B cell (primary cell): ENCODE data around the gene DDX20. TPM values are rescaled to one million over a fixed set of nuclear protein-coding genes. Genes with fewer than 3 reads are reported as not detected.
"Not testable (repeated sequence)": the region's sequence is repeated elsewhere in the genome, so short reads cannot be mapped to it uniquely, and the experiment has no call there.

ENCODE experiments used
- ATAC-seq: fragments of 200-7000 bp; cut with Tn5 transposase; one replicate; pipeline ENCODE4 v1.10.0; 2021; ENCODE audit warnings: low read depth, mild to moderate bottlenecking, moderate number of reproducible peaks, moderate library complexity
- CTCF ChIA-PET: fragments of 350-600 bp; sonication (Branson Sonifier 250); formaldehyde crosslinking; loops from one replicate; lab custom pipeline; 2021; ENCODE audit warnings: antibody characterized with exemption, inconsistent platforms; lab: Charles Lee
- POLR2A ChIA-PET: fragments of 350-600 bp; sonication (Branson Sonifier 250); formaldehyde crosslinking; loops from one replicate; lab custom pipeline; 2021; ENCODE audit warnings: antibody characterized with exemption; lab: Charles Lee
- DNase-seq: peaks from one replicate; pipeline ENCODE4 v3.0.0; 2013
- H2AFZ ChIP-seq: 2 replicates; pipeline ENCODE4 v1.6.1; 2012; ENCODE audit warnings: mild to moderate bottlenecking, low read depth, low read length; ENCODE audit not compliant: insufficient read depth, poor library complexity, severe bottlenecking
- H3K27ac ChIP-seq, 2 donors: 1 replicate in 1 of 2; 2 replicates in 1 of 2; pipeline ENCODE4 v1.5.1; 2012 to 2013; ENCODE audit warnings: low read length in 2 of 2, mild to moderate bottlenecking in 2 of 2, moderate library complexity in 1 of 2
- H3K27me3 ChIP-seq, 4 experiments: fragments of 200-600 bp in 1 of 4; sonication (generic) in 1 of 4; replicated peaks in 1 of 4; 1 replicate in 2 of 4; 2 replicates in 2 of 4; pipeline versions ENCODE4 v1.6.1 to v1.7.0; 2013 to 2016; ENCODE audit warnings: low read length in 3 of 4, mild to moderate bottlenecking in 2 of 4, mixed read lengths in 1 of 4, moderate library complexity in 1 of 4; ENCODE audit not compliant: insufficient read depth in 4 of 4, control insufficient read depth in 3 of 4; ENCODE audit errors: control extremely low read depth in 1 of 4
- H3K36me3 ChIP-seq, 2 experiments: replicated peaks in 1 of 2; 1 replicate in 1 of 2; 2 replicates in 1 of 2; pipeline versions ENCODE4 v1.6.1 to v1.7.1; 2013; ENCODE audit warnings: low read length in 1 of 2; ENCODE audit not compliant: insufficient read depth in 2 of 2, control insufficient read depth in 1 of 2; ENCODE audit errors: control extremely low read depth in 1 of 2, extremely low read depth in 1 of 2
- H3K4me1 ChIP-seq, 2 donors: fragments of 200-600 bp in 1 of 2; sonication (generic) in 1 of 2; 1 replicate in 1 of 2; 2 replicates in 1 of 2; pipeline versions ENCODE4 v1.5.1 to v1.6.1; 2013 to 2017; ENCODE audit warnings: low read length in 2 of 2; ENCODE audit not compliant: control insufficient read depth in 2 of 2, insufficient read depth in 2 of 2
- H3K4me2 ChIP-seq: replicated peaks from 2 replicates; pipeline ENCODE3; 2012; ENCODE audit warnings: mild to moderate bottlenecking, low read depth, low read length; ENCODE audit not compliant: poor library complexity, severe bottlenecking
- H3K4me3 ChIP-seq, 5 experiments: fragments of 200-600 bp in 1 of 5; sonication (generic) in 1 of 5; 1 replicate in 3 of 5; 2 replicates in 2 of 5; pipeline versions ENCODE4 v1.5.1 to v1.7.0; 2011 to 2016; ENCODE audit warnings: low read length in 4 of 5, mild to moderate bottlenecking in 4 of 5, low read depth in 2 of 5, control low read depth in 1 of 5, moderate library complexity in 1 of 5; ENCODE audit not compliant: insufficient read depth in 1 of 5; ENCODE audit errors: control extremely low read depth in 1 of 5, extremely low read depth in 1 of 5
- H3K79me2 ChIP-seq: fragments of 200-600 bp; sonication (generic); one replicate; pipeline ENCODE4 v1.6.0; 2016; ENCODE audit warnings: low read length; ENCODE audit not compliant: control insufficient read depth, insufficient read depth
- H3K9ac ChIP-seq: fragments of 200-600 bp; sonication (generic); 2 replicates; pipeline ENCODE4 v1.6.1; 2017; ENCODE audit warnings: mild to moderate bottlenecking, low read length, moderate library complexity
- H3K9me3 ChIP-seq, 3 donors: one replicate each; pipeline versions ENCODE4 v1.6.1 to v1.7.1; 2013; ENCODE audit warnings: low read length in 2 of 3; ENCODE audit not compliant: control insufficient read depth in 2 of 3, insufficient read depth in 1 of 3; ENCODE audit errors: control extremely low read depth in 1 of 3
- H4K20me1 ChIP-seq: 2 replicates; pipeline ENCODE4 v1.6.0; 2012; ENCODE audit warnings: mild to moderate bottlenecking, low read length; ENCODE audit not compliant: insufficient read depth, control insufficient read depth, poor library complexity, severe bottlenecking
- H3K27ac Mint-ChIP-seq: one replicate; pipeline ENCODE4 v1.8.0; 2021; ENCODE audit warnings: mixed read lengths
- H3K27me3 Mint-ChIP-seq: one replicate; pipeline ENCODE4 v1.8.0; 2021; ENCODE audit warnings: mixed read lengths
- H3K4me1 Mint-ChIP-seq: one replicate; pipeline ENCODE4 v1.8.0; 2021; ENCODE audit warnings: mixed read lengths
- H3K4me3 Mint-ChIP-seq: one replicate; pipeline ENCODE4 v1.8.0; 2021; ENCODE audit warnings: mixed read lengths
- H3K9me3 Mint-ChIP-seq: one replicate; pipeline ENCODE4 v1.8.0; 2022; ENCODE audit warnings: mixed read lengths; ENCODE audit not compliant: insufficient read depth
- EZH2 ChIP-seq: IDR thresholded peaks from 2 replicates; pipeline ENCODE4 v1.6.1; 2012; ENCODE audit warnings: borderline replicate concordance, low read depth, mild to moderate bottlenecking, moderate library complexity, low read length; ENCODE audit not compliant: insufficient read depth, poor library complexity, severe bottlenecking
- WGBS: methylation state at CpG from one replicate; pipeline ENCODE4 v1.1.5; 2013; ENCODE audit warnings: missing lambda C conversion rate; ENCODE audit not compliant: insufficient coverage; 5-methylcytosine and 5-hydroxymethylcytosine counted together
- intact Hi-C: fragments of 100-400 bp; cut with micrococcal nuclease; formaldehyde crosslinking; loops from one replicate; pipeline ENCODE4 v1.10.0; 2022
- polyA plus RNA-seq: library from polyadenylated mRNA; depleted of rRNA; stranded (reverse); fragments of >200 nt; gene quantifications from 2 replicates; pipeline ENCODE4 v1.2.3, GENCODE V29; 2012
- total RNA-seq, 2 donors: library from RNA; stranded (reverse); fragments of 120-200 nt in 1 of 2; gene quantifications; 1 replicate in 1 of 2; 2 replicates in 1 of 2; pipeline versions ENCODE4 v1.2.3 to v1.2.4, GENCODE V29; 2013 to 2022
- TF ChIP-seq, protein P1 (sequence below): fragments of 200-600 bp; IDR thresholded peaks from one replicate; pipeline ENCODE4 v1.8.0; 2022; ENCODE audit warnings: antibody characterized with exemption, mild to moderate bottlenecking

The DDX20 gene
- total and polyA plus RNA-seq, 2 donors (not counting 1 experiment from before 2014, with no cell fraction given), result 5.7 to 24.6 TPM

DNA sequence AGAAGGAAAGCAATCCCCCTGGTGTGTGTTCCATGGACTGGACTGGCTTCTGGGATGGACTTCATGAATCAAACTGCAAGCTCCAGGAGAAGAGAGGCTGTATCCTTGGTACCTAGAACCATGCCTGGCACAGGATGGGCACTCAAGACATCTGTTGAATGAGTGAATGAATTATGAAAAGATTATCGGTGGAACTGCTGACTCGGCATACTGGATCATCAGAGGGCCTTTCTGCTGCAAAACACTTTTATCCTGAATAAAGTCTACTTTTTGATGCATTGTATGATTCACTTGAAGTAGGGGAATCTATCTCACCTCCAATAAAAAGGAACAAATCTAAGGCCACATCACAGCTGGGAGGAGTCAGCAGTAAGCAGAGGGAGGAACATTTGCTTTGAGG, 42.9 kb downstream of the DDX20 start:
- Histone ChIP-seq H3K4me1 (peaks cover 5 to 8% of the 10 kb centered on the region in 2 donors), H3K4me3 (no peak overlapping the region), H3K9me3 (peaks cover 0 to 5% (median 0%) of the 10 kb centered on the region in 3 donors), H3K27me3 (peaks cover 0 to 9% (median 3%) of the 10 kb centered on the region in 4 experiments), H4K20me1 (no peaks in the 10 kb centered on the region), H2AFZ (no peak overlapping the region), H3K27ac (no peak overlapping the region), H3K36me3 (no peaks in the 10 kb centered on the region), H3K79me2 (no peaks in the 10 kb centered on the region), H3K9ac (no peak overlapping the region), H3K4me2 (no peak overlapping the region)
- H3K4me1 Mint-ChIP-seq, result peaks cover 14% of the 10 kb centered on the region
- peaks cover 6% of the 10 kb centered on the region for H3K27me3 Mint-ChIP-seq
- POLR2A ChIA-PET, result no interaction called here
- TF ChIP-seq, protein P1, sequence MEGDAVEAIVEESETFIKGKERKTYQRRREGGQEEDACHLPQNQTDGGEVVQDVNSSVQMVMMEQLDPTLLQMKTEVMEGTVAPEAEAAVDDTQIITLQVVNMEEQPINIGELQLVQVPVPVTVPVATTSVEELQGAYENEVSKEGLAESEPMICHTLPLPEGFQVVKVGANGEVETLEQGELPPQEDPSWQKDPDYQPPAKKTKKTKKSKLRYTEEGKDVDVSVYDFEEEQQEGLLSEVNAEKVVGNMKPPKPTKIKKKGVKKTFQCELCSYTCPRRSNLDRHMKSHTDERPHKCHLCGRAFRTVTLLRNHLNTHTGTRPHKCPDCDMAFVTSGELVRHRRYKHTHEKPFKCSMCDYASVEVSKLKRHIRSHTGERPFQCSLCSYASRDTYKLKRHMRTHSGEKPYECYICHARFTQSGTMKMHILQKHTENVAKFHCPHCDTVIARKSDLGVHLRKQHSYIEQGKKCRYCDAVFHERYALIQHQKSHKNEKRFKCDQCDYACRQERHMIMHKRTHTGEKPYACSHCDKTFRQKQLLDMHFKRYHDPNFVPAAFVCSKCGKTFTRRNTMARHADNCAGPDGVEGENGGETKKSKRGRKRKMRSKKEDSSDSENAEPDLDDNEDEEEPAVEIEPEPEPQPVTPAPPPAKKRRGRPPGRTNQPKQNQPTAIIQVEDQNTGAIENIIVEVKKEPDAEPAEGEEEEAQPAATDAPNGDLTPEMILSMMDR, result no peak
- TF ChIP-seq EZH2, result no peak
- DNase-seq (no peak), ATAC-seq (no peak)
- no peaks in the 10 kb centered on the region for H3K9me3 Mint-ChIP-seq
- CTCF ChIA-PET, result no interaction called here
- H3K27ac Mint-ChIP-seq, result no peak overlapping the region
- intact Hi-C loops, result no loop called here
- WGBS, result no CpG with 5 or more reads among the region's 2 CpGs
- H3K4me3 Mint-ChIP-seq, result no peak overlapping the region

DNA sequence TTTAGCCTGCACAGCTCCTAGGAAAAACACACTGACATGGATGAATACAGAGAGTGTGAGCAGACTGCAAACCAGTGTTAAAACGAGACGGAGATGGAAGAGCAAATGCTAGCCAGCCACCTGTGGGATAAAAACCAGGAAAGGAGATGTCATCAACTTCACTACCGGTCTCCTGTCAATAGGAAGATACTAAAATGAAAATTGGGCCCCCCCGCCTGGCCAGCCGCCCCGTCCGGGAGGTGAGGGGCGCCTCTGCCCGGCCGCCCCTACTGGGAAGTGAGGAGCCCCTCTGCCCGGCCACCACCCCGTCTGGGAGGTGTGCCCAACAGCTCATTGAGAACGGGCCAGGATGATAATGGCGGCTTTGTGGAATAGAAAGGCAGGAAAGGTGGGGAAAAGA, 44.0 kb downstream of the DDX20 start:
- H3K9me3 ChIP-seq, H3K9ac ChIP-seq, H3K9me3 Mint-ChIP-seq, H3K4me3 ChIP-seq, H3K27me3 ChIP-seq, H4K20me1 ChIP-seq, H3K4me2 ChIP-seq, H3K27ac ChIP-seq, H3K36me3 ChIP-seq, H3K27me3 Mint-ChIP-seq, H3K4me1 Mint-ChIP-seq, H2AFZ ChIP-seq, H3K4me3 Mint-ChIP-seq, POLR2A ChIA-PET, DNase-seq, H3K4me1 ChIP-seq, H3K27ac Mint-ChIP-seq, intact Hi-C loops, CTCF ChIA-PET, H3K79me2 ChIP-seq, ATAC-seq: not testable (repeated sequence)
- WGBS, result 75% methylated on average over 2 of the region's 14 CpGs
